Neural cell (in vitro differentiated cells): ENCODE results near the gene F12. TPM values are rescaled to one million over a fixed set of nuclear protein-coding genes. Genes with fewer than 3 reads are reported as not detected.

Source experiments
- H2AFZ ChIP-seq: fragments of 200-600, 300-800 bp; sonication (generic), shearing (Covaris generic); 2 replicates; pipeline ENCODE4 v1.6.0; 2014; ENCODE audit warnings: low read depth, mild to moderate bottlenecking, antibody characterized with exemption, low read length, moderate library complexity
- H3F3A ChIP-seq: fragments of 200-600 bp; shearing (Covaris generic); 2 replicates; pipeline ENCODE4 v1.6.1; 2016; ENCODE audit warnings: mild to moderate bottlenecking, moderate library complexity, mixed read lengths, antibody characterized with exemption, low read length; ENCODE audit not compliant: insufficient read depth, poor library complexity, severe bottlenecking
- H3K27ac ChIP-seq: fragments of 200-600, 300-800 bp; sonication (generic), shearing (Covaris generic); 2 replicates; pipeline ENCODE4 v1.5.1; 2014; ENCODE audit warnings: mild to moderate bottlenecking, low read length, moderate library complexity
- H3K27me3 ChIP-seq: fragments of 300-800, 200-600 bp; sonication (generic), shearing (Covaris generic); 2 replicates; pipeline ENCODE4 v1.6.0; 2014; ENCODE audit warnings: mild to moderate bottlenecking, low read depth, low read length, moderate library complexity; ENCODE audit not compliant: insufficient read depth
- H3K36me3 ChIP-seq: fragments of 300-800, 200-600 bp; sonication (generic), shearing (Covaris generic); 2 replicates; pipeline ENCODE4 v1.5.1; 2014; ENCODE audit warnings: mild to moderate bottlenecking, antibody characterized with exemption, low read length, moderate library complexity; ENCODE audit not compliant: insufficient read depth
- H3K4me2 ChIP-seq: fragments of 300-800, 200-600 bp; sonication (generic), shearing (Covaris generic); 2 replicates; pipeline ENCODE4 v1.6.0; 2014; ENCODE audit warnings: mild to moderate bottlenecking, low read length
- H3K4me3 ChIP-seq: fragments of 300-800, 200-600 bp; sonication (generic), shearing (Covaris generic); 2 replicates; pipeline ENCODE4 v1.5.1; 2014; ENCODE audit warnings: mild to moderate bottlenecking, low read length, moderate library complexity
- H3K79me2 ChIP-seq: fragments of 200-600 bp; shearing (Covaris generic); replicated peaks from 2 replicates; pipeline ENCODE4 v1.6.0; 2014; ENCODE audit warnings: mild to moderate bottlenecking, low read length, moderate library complexity; ENCODE audit not compliant: insufficient read depth
- H3K9ac ChIP-seq: fragments of 300-800, 200-600 bp; sonication (generic), shearing (Covaris generic); 2 replicates; pipeline ENCODE4 v1.6.1; 2016; ENCODE audit warnings: mild to moderate bottlenecking, low read length, mixed read lengths
- H3K9me2 ChIP-seq: fragments of 200-600 bp; shearing (Covaris generic); 2 replicates; pipeline ENCODE4 v1.6.1; 2016; ENCODE audit warnings: mild to moderate bottlenecking, low read length, mixed read lengths; ENCODE audit not compliant: insufficient read depth
- H3K9me3 ChIP-seq: fragments of 200-600, 300-800 bp; sonication (generic), shearing (Covaris generic); 2 replicates; pipeline ENCODE4 v1.6.1; 2016; ENCODE audit warnings: mild to moderate bottlenecking, mixed run types, low read length, moderate library complexity, mixed read lengths
- H4K20me1 ChIP-seq: fragments of 200-600 bp; shearing (Covaris generic); 2 replicates; pipeline ENCODE4 v1.6.1; 2016; ENCODE audit warnings: mild to moderate bottlenecking, mixed run types; ENCODE audit not compliant: insufficient read depth
- CTCF ChIP-seq: fragments of 450-650 bp; IDR thresholded peaks from 2 replicates; pipeline ENCODE4 v1.5.1; 2014; ENCODE audit warnings: antibody characterized with exemption, mild to moderate bottlenecking, moderate library complexity; ENCODE audit not compliant: poor library complexity, severe bottlenecking
- EP300 ChIP-seq: fragments of 450-650 bp; conservative IDR thresholded peaks from 2 replicates; pipeline ENCODE4 v1.6.1; 2014; ENCODE audit warnings: antibody characterized with exemption, mild to moderate bottlenecking, moderate library complexity; ENCODE audit not compliant: poor library complexity, severe bottlenecking
- EZH2 ChIP-seq: fragments of 200-600, 300-800 bp; shearing (Covaris generic), sonication (generic); IDR thresholded peaks from 2 replicates; pipeline ENCODE4 v1.6.1; 2014; ENCODE audit warnings: antibody characterized with exemption, low read length, borderline replicate concordance, mild to moderate bottlenecking; ENCODE audit not compliant: insufficient read depth, poor library complexity, severe bottlenecking
- MXI1 ChIP-seq: fragments of 450-650 bp; conservative IDR thresholded peaks from 2 replicates; pipeline ENCODE4 v1.6.1; 2014; ENCODE audit warnings: antibody characterized with exemption, mild to moderate bottlenecking; ENCODE audit not compliant: poor library complexity, severe bottlenecking
- POLR2AphosphoS5 ChIP-seq: IDR thresholded peaks from 2 replicates; pipeline ENCODE4 v1.6.1; 2012
- RAD21 ChIP-seq: fragments of 450-650 bp; conservative IDR thresholded peaks from 2 replicates; pipeline ENCODE4 v1.6.1; 2014; ENCODE audit warnings: antibody characterized with exemption, mild to moderate bottlenecking, moderate library complexity
- REST ChIP-seq: IDR thresholded peaks from 2 replicates; pipeline ENCODE4 v1.6.1; 2012; ENCODE audit warnings: borderline replicate concordance
- SMC3 ChIP-seq: fragments of 450-650 bp; conservative IDR thresholded peaks from 2 replicates; pipeline ENCODE4 v1.6.1; 2014; ENCODE audit warnings: antibody characterized with exemption, mild to moderate bottlenecking, moderate library complexity; ENCODE audit not compliant: poor library complexity
- TAF1 ChIP-seq: IDR thresholded peaks from 2 replicates; pipeline ENCODE4 v1.6.1; 2012; ENCODE audit warnings: low read depth
- polyA plus RNA-seq: library from polyadenylated mRNA; depleted of rRNA; stranded (reverse); fragments of >200 nt; gene quantifications from 2 replicates; pipeline ENCODE4 v1.2.3, GENCODE V29; 2014

Gene F12
- polyA plus RNA-seq, 1 donor from 2014 or later: 1.4 TPM

GRCh38 chr5:177425196-177425800 is 15.9 kb upstream of the F12 start:
- Histone ChIP-seq H3K9me2 (no peaks in the 10 kb centered on the region), H3F3A (no peaks in the 10 kb centered on the region), H3K9ac (peak overlapping the region; percentile 82), H3K79me2 (peaks cover 18% of the 10 kb centered on the region), H3K27ac (peak overlapping the region; percentile 88), H3K4me2 (peak overlapping the region; percentile 46), H3K27me3 (no peaks in the 10 kb centered on the region), H3K4me3 (peak overlapping the region; percentile 79), H4K20me1 (no peaks in the 10 kb centered on the region), H3K9me3 (no peaks in the 10 kb centered on the region), H3K36me3 (no peaks in the 10 kb centered on the region), H2AFZ (peak overlapping the region; percentile 73)
- TF ChIP-seq MXI1: no peak
- no peak for TF ChIP-seq REST
- TF ChIP-seq CTCF: no peak
- TF ChIP-seq TAF1: no peak
- TF ChIP-seq RAD21: no peak
- no peak for TF ChIP-seq EP300
- no peak for TF ChIP-seq SMC3
- no peak for TF ChIP-seq EZH2
- TF ChIP-seq POLR2AphosphoS5: no peak

- Histone ChIP-seq H2AFZ (no peak overlapping the region), H3K4me2 (no peak overlapping the region), H3K79me2 (peaks cover 16% of the 10 kb centered on the region), H4K20me1 (no peaks in the 10 kb centered on the region), H3F3A (no peaks in the 10 kb centered on the region), H3K9me2 (no peaks in the 10 kb centered on the region), H3K27me3 (no peaks in the 10 kb centered on the region), H3K9ac (no peak overlapping the region), H3K36me3 (no peaks in the 10 kb centered on the region), H3K9me3 (no peaks in the 10 kb centered on the region), H3K27ac (no peak overlapping the region), H3K4me3 (no peak overlapping the region)
- TF ChIP-seq EP300 (no peak), TAF1 (no peak), MXI1 (no peak), RAD21 (no peak), CTCF (no peak), REST (no peak), EZH2 (no peak)
Observed at GRCh38 chr5:177423671-177424070, 14.3 kb upstream of the F12 start.
